HG02943 (cell line): ENCODE measurements around the gene TIMP1.

Experiments used
- ATAC-seq: cut with Tn5 transposase; IDR thresholded peaks from one replicate; pipeline ENCODE4 v1.9.1; 2021; ENCODE audit warnings: mild to moderate bottlenecking, low read depth, moderate library complexity; ENCODE audit not compliant: unreplicated experiment

Gene TIMP1

GRCh38 chrX:47573341-47574075 is 8.7 kb upstream of the TIMP1 start:
- ATAC-seq, result no peak

DNA sequence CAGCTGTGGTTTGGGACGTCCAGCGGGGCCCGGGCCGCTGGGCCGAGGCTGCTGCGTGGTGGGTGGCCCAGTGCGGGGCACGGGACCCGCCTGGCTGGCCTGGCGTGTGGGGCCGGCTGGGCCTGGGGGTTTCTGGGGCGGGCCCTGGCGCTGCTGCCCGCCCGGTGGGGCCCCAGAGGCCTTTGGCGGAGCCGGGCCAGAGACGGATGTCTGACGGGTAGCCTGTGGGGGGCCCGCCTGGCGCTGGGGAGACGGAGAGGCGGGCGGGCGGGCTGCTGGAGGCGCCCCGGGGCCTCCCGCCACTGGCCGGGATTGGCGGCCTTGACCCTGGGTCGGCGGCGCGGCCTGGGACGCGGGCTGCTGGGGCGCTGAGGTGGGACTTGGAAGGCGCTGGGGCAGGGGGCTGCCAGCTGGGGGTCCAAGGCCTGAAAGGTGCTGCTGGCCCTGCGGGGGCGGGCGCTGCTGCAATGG is 8.1 kb upstream of the TIMP1 start:
- no peak for ATAC-seq

DNA sequence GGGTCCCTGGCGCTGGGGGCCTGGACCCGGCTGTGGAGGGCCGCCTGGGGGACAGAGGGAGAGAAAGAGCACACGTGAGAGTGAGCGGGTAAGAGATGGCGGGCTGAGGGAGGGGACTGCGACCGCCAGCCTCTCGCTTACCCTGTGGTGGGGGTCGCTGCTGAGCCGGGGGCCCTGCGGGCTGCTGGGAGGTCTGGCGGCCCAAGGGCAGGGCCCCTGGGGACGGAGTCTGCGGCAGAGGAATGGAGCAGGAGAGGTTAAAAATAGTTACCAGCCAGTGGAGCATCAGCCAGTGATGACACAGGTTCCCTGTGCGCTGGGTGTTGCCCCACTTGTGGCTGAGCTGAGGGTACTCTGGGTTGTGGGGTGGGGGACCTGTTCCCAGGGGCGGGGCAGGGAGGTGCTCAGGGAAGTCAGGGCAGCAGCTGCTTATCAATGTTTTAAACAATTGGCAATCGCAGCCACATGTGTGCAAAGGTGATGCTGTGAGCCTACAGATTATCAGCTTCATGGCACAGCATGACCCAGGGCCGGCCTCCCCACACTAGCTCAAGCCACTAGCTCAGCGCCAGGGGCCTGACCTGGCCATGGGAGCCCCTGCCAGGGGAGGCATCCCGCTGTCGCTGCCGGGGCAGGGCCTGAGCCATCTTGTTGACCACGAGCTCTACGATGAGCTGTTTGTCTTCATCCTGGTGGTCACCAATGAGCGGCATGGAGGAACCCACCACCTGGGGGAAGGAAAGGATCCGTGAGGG is 7.5 kb upstream of the TIMP1 start:
- no peak for ATAC-seq

DNA sequence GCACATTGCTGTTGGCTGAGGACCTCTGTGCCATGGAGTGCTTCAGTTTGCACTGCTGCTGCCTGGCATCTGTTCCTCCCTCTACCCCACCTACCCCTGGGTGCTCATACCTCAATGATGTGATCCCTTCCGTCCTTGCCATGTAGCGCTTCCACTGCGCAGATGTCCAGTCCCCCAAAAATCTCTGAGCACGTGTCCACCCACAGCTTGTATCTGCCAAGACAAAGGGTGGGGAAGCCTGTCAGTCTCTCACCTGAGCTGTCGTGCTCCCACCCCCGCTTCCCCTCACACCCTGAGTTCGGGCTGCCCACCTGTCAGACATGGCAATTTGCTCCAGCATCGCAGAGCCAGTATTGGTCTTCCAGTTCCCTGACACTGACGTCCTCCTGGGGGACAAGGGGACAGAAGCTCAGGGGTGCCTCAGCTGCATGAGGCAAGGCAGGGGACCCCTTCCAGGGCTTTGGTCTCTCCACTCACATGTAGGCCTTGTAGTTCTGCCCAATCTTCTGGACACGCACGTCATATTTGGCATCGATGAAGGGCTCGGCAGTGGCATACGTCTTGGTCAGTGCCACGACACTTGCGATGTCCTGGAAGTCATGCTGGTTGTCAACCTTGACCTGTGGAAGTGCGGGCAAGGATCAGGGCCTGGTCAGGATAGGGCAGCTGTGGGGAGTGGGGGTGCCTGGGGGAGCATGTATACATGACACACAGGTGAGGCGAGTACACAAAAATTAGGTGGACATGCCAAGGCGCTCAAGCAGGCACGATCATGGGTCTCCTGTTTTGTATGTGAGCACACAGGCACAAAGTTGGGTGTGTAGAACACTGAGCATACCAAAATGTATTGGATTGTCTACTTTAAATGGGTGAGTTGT is 6.0 kb upstream of the TIMP1 start:
- ATAC-seq, result no peak

DNA sequence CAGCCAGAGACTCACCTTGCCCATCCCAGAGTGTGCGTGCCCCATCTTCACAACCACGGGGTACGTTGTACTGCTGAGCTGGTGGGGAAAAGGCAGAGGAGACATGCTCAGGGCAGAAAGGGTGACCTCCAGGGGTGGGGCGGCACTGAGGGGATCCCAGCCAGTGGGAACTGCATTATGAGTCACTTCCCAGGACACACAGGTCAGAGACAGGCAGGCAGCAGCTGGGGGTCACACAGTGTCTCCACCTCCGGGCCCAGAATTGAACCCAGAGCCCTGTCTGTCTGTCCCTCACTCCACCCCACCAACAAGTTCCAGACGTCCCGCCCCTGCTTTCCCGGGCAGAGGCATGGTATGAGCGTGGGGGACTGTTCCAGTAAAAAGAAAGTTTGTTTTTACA is 4.8 kb upstream of the TIMP1 start:
- no peak for ATAC-seq

- ATAC-seq, result no peak
Observed at GRCh38 chrX:47577901-47578300, 4.3 kb upstream of the TIMP1 start.

- ATAC-seq, result no peak
Observed at GRCh38 chrX:47578692-47579091, 3.5 kb upstream of the TIMP1 start.

- ATAC-seq, result no peak
Observed at GRCh38 chrX:47579537-47579936, 2.7 kb upstream of the TIMP1 start.

DNA sequence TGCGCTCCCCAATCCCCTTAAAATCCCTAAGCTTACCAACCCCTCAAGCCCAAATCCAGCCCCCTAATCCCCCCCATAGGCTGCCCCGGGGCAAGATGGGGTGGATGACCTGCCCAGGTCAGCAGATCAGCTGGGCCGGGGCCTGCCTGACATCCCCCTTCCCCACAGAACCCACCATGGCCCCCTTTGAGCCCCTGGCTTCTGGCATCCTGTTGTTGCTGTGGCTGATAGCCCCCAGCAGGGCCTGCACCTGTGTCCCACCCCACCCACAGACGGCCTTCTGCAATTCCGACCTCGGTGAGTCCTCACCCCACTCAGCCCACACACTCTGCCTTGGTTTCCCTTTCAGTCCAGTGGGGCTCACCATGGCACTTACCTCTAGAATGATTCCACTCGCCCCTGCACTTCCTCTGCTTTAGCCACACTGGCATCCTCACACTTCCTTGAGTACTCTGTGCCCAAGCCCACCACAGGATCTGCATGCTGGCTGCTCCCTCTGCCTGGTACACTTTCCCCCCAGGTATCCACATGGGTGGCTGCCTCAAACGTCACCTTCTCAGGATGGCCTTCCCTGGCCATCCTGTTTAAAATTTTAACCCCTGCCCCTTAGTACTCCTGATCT is 1.1 kb downstream of the TIMP1 start:
- ATAC-seq, result no peak

GRCh38 chrX:47584714-47585113 is 2.5 kb downstream of the TIMP1 start:
- ATAC-seq, result no peak

DNA sequence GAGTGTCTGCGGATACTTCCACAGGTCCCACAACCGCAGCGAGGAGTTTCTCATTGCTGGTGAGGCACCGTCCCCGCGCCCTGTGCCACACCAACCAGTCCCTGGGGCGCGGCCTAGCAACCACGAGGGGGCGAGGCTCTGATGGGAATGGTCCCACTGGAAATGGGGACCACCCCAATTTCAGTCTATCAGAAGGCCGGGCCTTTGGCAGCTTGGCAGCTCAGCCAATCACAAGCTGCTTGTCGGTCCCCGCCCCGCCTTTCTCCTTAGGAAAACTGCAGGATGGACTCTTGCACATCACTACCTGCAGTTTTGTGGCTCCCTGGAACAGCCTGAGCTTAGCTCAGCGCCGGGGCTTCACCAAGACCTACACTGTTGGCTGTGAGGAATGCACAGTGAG is 3.0 kb downstream of the TIMP1 start:
- no peak for ATAC-seq

GRCh38 chrX:47586043-47586787 is 4.0 kb downstream of the TIMP1 start:
- no peak for ATAC-seq

GRCh38 chrX:47587091-47587891 is 5.1 kb downstream of the TIMP1 start:
- no peak for ATAC-seq

GRCh38 chrX:47587906-47588735 is 5.9 kb downstream of the TIMP1 start:
- ATAC-seq, result no peak

- ATAC-seq, result no peak
Observed at GRCh38 chrX:47590984-47591383, 8.7 kb downstream of the TIMP1 start.

- ATAC-seq, result no peak
Observed at GRCh38 chrX:47593522-47593921, 11.3 kb downstream of the TIMP1 start.

- no peak for ATAC-seq
Observed at GRCh38 chrX:47595716-47596251, 13.5 kb downstream of the TIMP1 start.

DNA sequence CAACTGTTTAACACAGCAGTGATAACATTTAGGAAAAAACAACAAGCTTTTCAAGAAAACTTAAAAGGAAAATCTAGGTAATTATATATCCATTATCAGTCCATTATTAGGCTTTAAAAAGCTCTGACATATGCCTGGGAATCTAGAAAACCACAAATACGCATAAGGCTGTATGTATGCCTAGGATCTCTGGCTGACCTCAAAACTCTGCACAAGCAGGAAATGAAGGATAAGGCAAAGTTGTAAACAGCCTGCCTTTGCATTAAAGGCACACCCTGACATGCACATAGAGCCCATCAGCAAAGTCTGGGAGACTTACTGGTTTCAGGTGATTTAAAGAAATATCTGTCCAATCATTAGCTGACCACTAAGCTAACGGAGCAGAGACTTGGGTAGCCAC is 14.0 kb downstream of the TIMP1 start:
- no peak for ATAC-seq
